ENCODE measurements around the gene RSPH4A.
"Not testable (repeated sequence)": the region's sequence is repeated elsewhere in the genome, so short reads cannot be mapped to it uniquely, and the experiment has no call there.

The RSPH4A gene

GRCh38 chr6:116664169-116664568 lies 47.9 kb downstream of the RSPH4A start:
- H4K8ac ChIP-seq (ENCODE audit: low read depth, low read length); H3K4me2 ChIP-seq (ENCODE audit: insufficient read depth, low read length, poor library complexity, severe bottlenecking); H3K14ac ChIP-seq (ENCODE audit: low read length); H4K91ac ChIP-seq (ENCODE audit: low read depth, low read length, poor library complexity); H3K9ac ChIP-seq (ENCODE audit: low read depth, low read length, poor library complexity); H3K23ac ChIP-seq (ENCODE audit: low read depth, low read length, poor library complexity); H3K27ac ChIP-seq (replicated peaks; ENCODE audit: low read length); H3K4me1 ChIP-seq (ENCODE audit: control insufficient read depth in 2 of 2, insufficient read depth in 1 of 2, low read depth in 1 of 2, low read length in 2 of 2); H3K4ac ChIP-seq (ENCODE audit: low read length); H3K9me3 ChIP-seq (replicated peaks in 1 of 2; ENCODE audit: control insufficient read depth in 2 of 2, insufficient read depth in 1 of 2, low read depth in 1 of 2, low read length in 2 of 2); H2BK12ac ChIP-seq (ENCODE audit: low read length); H3K4me3 ChIP-seq (ENCODE audit: low read length in 2 of 2); H3K79me1 ChIP-seq (ENCODE audit: low read depth, low read length); H2AFZ ChIP-seq (ENCODE audit: low read length); DNase-seq (ENCODE audit: low spot score); H3K27me3 ChIP-seq (ENCODE audit: control insufficient read depth in 3 of 3, insufficient read depth in 3 of 3, low read depth in 1 of 3, low read length in 3 of 3); H2BK120ac ChIP-seq (ENCODE audit: low read depth, low read length); H2BK5ac ChIP-seq (ENCODE audit: low read length); H2AK5ac ChIP-seq (ENCODE audit: low read depth, low read length); H3K36me3 ChIP-seq (replicated peaks in 1 of 2; ENCODE audit: control insufficient read depth in 2 of 2, insufficient read depth in 2 of 2, low read length in 2 of 2); H2BK15ac ChIP-seq (ENCODE audit: low read length); H3K18ac ChIP-seq (ENCODE audit: low read length): not testable (repeated sequence)
- WGBS, 2 donors (ENCODE audit: extremely low coverage in 2 of 2, insufficient read length in 2 of 2, insufficient replicate concordance in 1 of 2), result no CpG with 5 or more reads among the region's 2 CpGs

- peaks cover 3% of the 10 kb centered on the region for H3K79me1 ChIP-seq (ENCODE audit: low read depth, low read length)
- no peak overlapping the region for H2AK5ac ChIP-seq (ENCODE audit: low read depth, low read length)
- no peak for DNase-seq (ENCODE audit: low spot score)
- H3K27ac ChIP-seq (replicated peaks; ENCODE audit: low read length), result no peak overlapping the region
- no peak overlapping the region for H3K4ac ChIP-seq (ENCODE audit: low read length)
- H4K8ac ChIP-seq (ENCODE audit: low read depth, low read length), result no peak overlapping the region
- no peak overlapping the region for H3K23ac ChIP-seq (ENCODE audit: low read depth, low read length, poor library complexity)
- no peak overlapping the region for H2BK5ac ChIP-seq (ENCODE audit: low read length)
- H3K9ac ChIP-seq (ENCODE audit: low read depth, low read length, poor library complexity), result no peak overlapping the region
- no peaks in the 10 kb centered on the region for H3K9me3 ChIP-seq (replicated peaks in 1 of 2; ENCODE audit: control insufficient read depth in 2 of 2, insufficient read depth in 1 of 2, low read depth in 1 of 2, low read length in 2 of 2)
- H3K4me2 ChIP-seq (ENCODE audit: insufficient read depth, low read length, poor library complexity, severe bottlenecking), result no peak overlapping the region
- H3K36me3 ChIP-seq (replicated peaks in 1 of 2; ENCODE audit: control insufficient read depth in 2 of 2, insufficient read depth in 2 of 2, low read length in 2 of 2), result peaks cover 0 to 2% of the 10 kb centered on the region in 2 donors
- H3K14ac ChIP-seq (ENCODE audit: low read length), result no peak overlapping the region
- H2BK12ac ChIP-seq (ENCODE audit: low read length), result no peak overlapping the region
- no CpG with 5 or more reads among the region's 7 CpGs for WGBS, 2 donors (ENCODE audit: extremely low coverage in 2 of 2, insufficient read length in 2 of 2, insufficient replicate concordance in 1 of 2)
- no peak overlapping the region for H2BK15ac ChIP-seq (ENCODE audit: low read length)
- H2BK120ac ChIP-seq (ENCODE audit: low read depth, low read length), result no peak overlapping the region
- no peak overlapping the region for H3K4me3 ChIP-seq (ENCODE audit: low read length in 2 of 2)
- H4K91ac ChIP-seq (ENCODE audit: low read depth, low read length, poor library complexity), result no peak overlapping the region
- H2AFZ ChIP-seq (ENCODE audit: low read length), result no peak overlapping the region
- H3K18ac ChIP-seq (ENCODE audit: low read length), result no peak overlapping the region
- no peaks in the 10 kb centered on the region for H3K27me3 ChIP-seq (ENCODE audit: control insufficient read depth in 3 of 3, insufficient read depth in 3 of 3, low read depth in 1 of 3, low read length in 3 of 3)
- peaks cover 1 to 2% of the 10 kb centered on the region in 2 donors for H3K4me1 ChIP-seq (ENCODE audit: control insufficient read depth in 2 of 2, insufficient read depth in 1 of 2, low read depth in 1 of 2, low read length in 2 of 2)
These were observed 49.2 kb downstream of the RSPH4A start for GRCh38 chr6:116665464-116665863.

GRCh38 chr6:116666869-116667268 lies 50.6 kb downstream of the RSPH4A start:
- no peak for DNase-seq (ENCODE audit: low spot score)
- Histone ChIP-seq H3K79me1 (ENCODE audit: low read depth, low read length) (peaks cover 3% of the 10 kb centered on the region), H3K27ac (replicated peaks; ENCODE audit: low read length) (no peak overlapping the region), H2BK12ac (ENCODE audit: low read length) (no peak overlapping the region), H3K9me3 (replicated peaks in 1 of 2; ENCODE audit: control insufficient read depth in 2 of 2, insufficient read depth in 1 of 2, low read depth in 1 of 2, low read length in 2 of 2) (no peaks in the 10 kb centered on the region), H4K8ac (ENCODE audit: low read depth, low read length) (no peak overlapping the region), H3K36me3 (replicated peaks in 1 of 2; ENCODE audit: control insufficient read depth in 2 of 2, insufficient read depth in 2 of 2, low read length in 2 of 2) (peaks cover 0 to 2% of the 10 kb centered on the region in 2 donors), H2BK5ac (ENCODE audit: low read length) (no peak overlapping the region), H3K14ac (ENCODE audit: low read length) (no peak overlapping the region), H2AFZ (ENCODE audit: low read length) (no peak overlapping the region), H3K9ac (ENCODE audit: low read depth, low read length, poor library complexity) (no peak overlapping the region), H3K27me3 (ENCODE audit: control insufficient read depth in 3 of 3, insufficient read depth in 3 of 3, low read depth in 1 of 3, low read length in 3 of 3) (peaks cover 0 to 4% (median 0%) of the 10 kb centered on the region in 3 experiments), H3K4me1 (ENCODE audit: control insufficient read depth in 2 of 2, insufficient read depth in 1 of 2, low read depth in 1 of 2, low read length in 2 of 2) (peaks cover 1 to 2% of the 10 kb centered on the region in 2 donors), H3K4me3 (ENCODE audit: low read length in 2 of 2) (peak overlapping the region in 1 of 2 donors; percentile 17), H2BK120ac (ENCODE audit: low read depth, low read length) (no peak overlapping the region), H3K4me2 (ENCODE audit: insufficient read depth, low read length, poor library complexity, severe bottlenecking) (no peak overlapping the region), H2AK5ac (ENCODE audit: low read depth, low read length) (no peak overlapping the region), H2BK15ac (ENCODE audit: low read length) (no peak overlapping the region), H4K91ac (ENCODE audit: low read depth, low read length, poor library complexity) (no peak overlapping the region), H3K18ac (ENCODE audit: low read length) (no peak overlapping the region), H3K4ac (ENCODE audit: low read length) (no peak overlapping the region), H3K23ac (ENCODE audit: low read depth, low read length, poor library complexity) (no peak overlapping the region)
- no CpG with 5 or more reads among the region's 1 CpG for WGBS, 2 donors (ENCODE audit: extremely low coverage in 2 of 2, insufficient read length in 2 of 2, insufficient replicate concordance in 1 of 2)

- Histone ChIP-seq H2BK12ac (ENCODE audit: low read length) (no peak overlapping the region), H3K27me3 (ENCODE audit: control insufficient read depth in 3 of 3, insufficient read depth in 3 of 3, low read depth in 1 of 3, low read length in 3 of 3) (peaks cover 0 to 10% (median 0%) of the 10 kb centered on the region in 3 experiments), H3K9me3 (replicated peaks in 1 of 2; ENCODE audit: control insufficient read depth in 2 of 2, insufficient read depth in 1 of 2, low read depth in 1 of 2, low read length in 2 of 2) (no peaks in the 10 kb centered on the region), H3K9ac (ENCODE audit: low read depth, low read length, poor library complexity) (no peak overlapping the region), H4K91ac (ENCODE audit: low read depth, low read length, poor library complexity) (no peak overlapping the region), H3K36me3 (replicated peaks in 1 of 2; ENCODE audit: control insufficient read depth in 2 of 2, insufficient read depth in 2 of 2, low read length in 2 of 2) (peaks cover 0 to 2% of the 10 kb centered on the region in 2 donors), H3K14ac (ENCODE audit: low read length) (no peak overlapping the region), H3K27ac (replicated peaks; ENCODE audit: low read length) (no peak overlapping the region), H3K18ac (ENCODE audit: low read length) (no peak overlapping the region), H4K8ac (ENCODE audit: low read depth, low read length) (no peak overlapping the region), H3K4me2 (ENCODE audit: insufficient read depth, low read length, poor library complexity, severe bottlenecking) (no peak overlapping the region), H2AK5ac (ENCODE audit: low read depth, low read length) (no peak overlapping the region), H3K4me1 (ENCODE audit: control insufficient read depth in 2 of 2, insufficient read depth in 1 of 2, low read depth in 1 of 2, low read length in 2 of 2) (peaks cover 1 to 2% of the 10 kb centered on the region in 2 donors), H2BK120ac (ENCODE audit: low read depth, low read length) (no peak overlapping the region), H3K4ac (ENCODE audit: low read length) (no peak overlapping the region), H3K79me1 (ENCODE audit: low read depth, low read length) (peaks cover 3% of the 10 kb centered on the region), H2BK15ac (ENCODE audit: low read length) (no peak overlapping the region), H2BK5ac (ENCODE audit: low read length) (no peak overlapping the region), H2AFZ (ENCODE audit: low read length) (no peak overlapping the region), H3K4me3 (ENCODE audit: low read length in 2 of 2) (peak overlapping the region in 1 of 2 donors; percentile 66), H3K23ac (ENCODE audit: low read depth, low read length, poor library complexity) (no peak overlapping the region)
- DNase-seq (ENCODE audit: low spot score), result no peak
- no CpG with 5 or more reads among the region's 3 CpGs for WGBS, 2 donors (ENCODE audit: extremely low coverage in 2 of 2, insufficient read length in 2 of 2, insufficient replicate concordance in 1 of 2)
These were observed 51.3 kb downstream of the RSPH4A start for GRCh38 chr6:116667623-116668022.
